Choroid plexus epithelial cell (primary cell): Measurements from ENCODE around the gene SLMAP.
A peak's percentile ranks its signal among the peaks of the same experiment; 100 is the strongest.

ENCODE experiments used
- DNase-seq: peaks from one replicate; pipeline ENCODE4 v3.0.0-alpha.2; 2010; ENCODE audit warnings: low read depth
- H3K4me3 ChIP-seq: 2 replicates; pipeline ENCODE4 v1.5.1; 2011; ENCODE audit warnings: low read depth, mild to moderate bottlenecking, control low read depth, low read length, moderate library complexity
- TF ChIP-seq, protein P1 (sequence below): conservative IDR thresholded peaks from 2 replicates; pipeline ENCODE4 v1.5.1; 2011; ENCODE audit warnings: low read depth, mild to moderate bottlenecking, control low read depth, inconsistent platforms, low read length, moderate library complexity

The SLMAP gene

DNA sequence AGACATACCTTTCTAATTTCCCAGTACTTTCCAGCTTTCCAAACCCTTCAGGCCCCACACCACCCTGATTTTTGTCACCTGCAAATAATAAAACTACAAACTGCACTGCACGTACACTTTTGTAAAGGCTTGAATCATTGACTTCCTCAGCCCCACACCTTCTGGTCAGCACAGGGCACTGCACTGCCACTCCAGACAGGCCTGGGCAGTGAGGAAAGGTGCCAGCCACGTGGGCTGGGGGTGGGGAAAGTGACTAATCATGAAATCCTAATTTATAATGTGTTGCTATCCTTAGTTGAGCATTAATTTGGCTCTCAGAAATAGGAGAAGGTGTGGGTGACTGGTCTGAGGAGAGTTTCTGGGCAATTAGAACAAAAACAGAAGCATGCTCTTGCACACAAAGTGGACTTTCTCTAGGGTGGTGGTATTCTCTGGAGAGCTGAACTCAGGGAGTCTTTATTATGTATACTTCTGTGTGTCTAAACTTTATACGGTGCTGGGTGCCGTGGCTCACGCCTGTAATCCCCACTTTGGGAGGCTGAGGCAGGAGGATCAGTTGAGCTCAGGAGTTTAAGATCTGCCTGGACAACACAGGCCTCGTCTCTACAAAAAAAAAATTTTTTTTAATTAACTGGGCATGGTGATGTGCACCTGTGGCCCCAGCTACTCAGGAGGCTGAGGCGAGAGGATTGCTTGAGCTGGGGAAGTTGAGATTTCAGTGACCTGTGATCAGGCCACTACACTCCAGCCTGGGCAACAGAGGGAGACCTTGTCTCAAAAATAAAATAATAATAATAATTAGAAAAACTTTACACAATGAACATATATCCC lies 193.9 kb downstream of the SLMAP start:
- no peak for DNase-seq
- TF ChIP-seq, protein P1, sequence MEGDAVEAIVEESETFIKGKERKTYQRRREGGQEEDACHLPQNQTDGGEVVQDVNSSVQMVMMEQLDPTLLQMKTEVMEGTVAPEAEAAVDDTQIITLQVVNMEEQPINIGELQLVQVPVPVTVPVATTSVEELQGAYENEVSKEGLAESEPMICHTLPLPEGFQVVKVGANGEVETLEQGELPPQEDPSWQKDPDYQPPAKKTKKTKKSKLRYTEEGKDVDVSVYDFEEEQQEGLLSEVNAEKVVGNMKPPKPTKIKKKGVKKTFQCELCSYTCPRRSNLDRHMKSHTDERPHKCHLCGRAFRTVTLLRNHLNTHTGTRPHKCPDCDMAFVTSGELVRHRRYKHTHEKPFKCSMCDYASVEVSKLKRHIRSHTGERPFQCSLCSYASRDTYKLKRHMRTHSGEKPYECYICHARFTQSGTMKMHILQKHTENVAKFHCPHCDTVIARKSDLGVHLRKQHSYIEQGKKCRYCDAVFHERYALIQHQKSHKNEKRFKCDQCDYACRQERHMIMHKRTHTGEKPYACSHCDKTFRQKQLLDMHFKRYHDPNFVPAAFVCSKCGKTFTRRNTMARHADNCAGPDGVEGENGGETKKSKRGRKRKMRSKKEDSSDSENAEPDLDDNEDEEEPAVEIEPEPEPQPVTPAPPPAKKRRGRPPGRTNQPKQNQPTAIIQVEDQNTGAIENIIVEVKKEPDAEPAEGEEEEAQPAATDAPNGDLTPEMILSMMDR = no peak
- no peak overlapping the region for H3K4me3 ChIP-seq

DNA sequence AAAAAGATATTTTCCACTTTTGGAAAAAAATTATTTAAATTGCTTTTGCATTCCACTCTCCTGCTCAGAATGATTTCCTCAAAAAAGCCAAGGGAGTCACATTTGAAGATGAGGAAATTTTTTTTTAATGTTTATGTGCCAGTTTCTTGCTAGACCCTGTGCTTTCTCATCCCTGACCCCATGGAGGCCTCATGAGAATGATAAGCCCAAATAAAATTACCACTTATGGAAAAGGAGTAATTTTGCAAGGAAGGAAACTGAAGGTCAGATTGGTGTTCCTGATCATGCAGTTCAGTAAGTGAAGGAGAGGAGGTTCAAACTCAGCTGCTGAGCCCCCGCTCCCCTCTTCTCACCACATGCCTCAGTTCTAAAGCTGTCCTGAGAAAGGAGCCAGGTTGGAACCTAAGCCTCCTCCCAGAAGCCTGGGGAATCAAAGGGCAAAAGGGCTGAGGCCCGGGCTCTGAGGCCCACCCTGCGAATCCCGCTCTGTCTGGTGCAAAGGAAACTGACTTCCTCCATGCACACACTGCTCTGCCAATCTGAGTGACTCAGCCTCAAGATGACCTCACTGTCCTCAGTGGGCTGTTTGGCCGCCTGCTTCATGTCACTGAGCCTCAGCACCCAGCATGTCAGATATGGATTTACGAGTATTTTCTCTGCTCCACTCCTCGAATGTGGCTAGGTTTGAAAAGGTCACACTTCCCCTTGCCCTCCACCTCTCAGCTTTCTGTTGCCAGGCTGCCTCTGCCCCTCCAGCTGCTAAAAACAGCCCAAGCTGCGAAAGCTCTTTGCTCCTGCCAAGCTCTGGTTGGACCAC lies 195.2 kb downstream of the SLMAP start:
- H3K4me3 ChIP-seq = no peak overlapping the region
- TF ChIP-seq, protein P1 = no peak
- DNase-seq = peak; percentile 78

DNA sequence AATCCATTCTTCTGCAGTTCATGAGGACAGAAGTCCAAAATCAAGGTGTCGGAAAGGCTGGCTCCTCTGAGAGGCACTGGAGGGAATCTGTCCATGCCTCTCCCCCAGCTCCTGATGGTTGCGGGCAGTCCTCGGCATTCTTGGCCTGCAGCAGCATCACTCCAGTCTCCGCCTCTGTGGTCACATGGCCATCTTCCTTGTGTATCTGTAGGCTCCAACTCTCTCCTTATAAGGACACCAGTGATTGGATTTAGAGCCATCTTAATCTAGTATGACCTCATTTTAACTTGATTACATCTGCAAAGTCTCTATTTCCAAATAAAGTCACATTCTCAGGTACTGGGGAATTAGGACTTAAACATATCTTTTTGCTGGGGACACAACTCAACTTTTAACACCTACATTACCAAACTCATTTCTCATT lies 196.1 kb downstream of the SLMAP start:
- TF ChIP-seq, protein P1 = no peak
- H3K4me3 ChIP-seq = no peak overlapping the region
- DNase-seq = peak; percentile 93

DNA sequence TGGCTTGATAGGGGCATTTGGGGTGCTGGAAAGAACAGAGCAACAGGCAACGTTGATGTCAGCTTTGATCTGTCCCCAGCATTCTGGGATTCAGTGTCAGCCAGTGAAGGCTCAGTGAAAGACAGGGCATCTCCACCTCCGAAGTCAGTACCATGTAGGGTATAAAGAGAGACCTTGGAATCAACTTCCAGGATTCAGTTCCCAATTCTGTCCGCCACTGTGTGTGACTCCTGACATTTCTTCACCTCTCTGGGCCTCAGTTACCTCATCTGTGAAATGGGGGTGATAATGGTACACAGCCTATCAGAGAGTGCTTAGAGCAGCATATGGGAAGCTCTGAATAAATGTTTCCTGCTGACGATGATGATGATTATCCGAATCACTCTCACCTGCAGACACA lies 196.5 kb downstream of the SLMAP start:
- no peak for DNase-seq
- TF ChIP-seq, protein P1 = no peak
- H3K4me3 ChIP-seq = no peak overlapping the region

DNA sequence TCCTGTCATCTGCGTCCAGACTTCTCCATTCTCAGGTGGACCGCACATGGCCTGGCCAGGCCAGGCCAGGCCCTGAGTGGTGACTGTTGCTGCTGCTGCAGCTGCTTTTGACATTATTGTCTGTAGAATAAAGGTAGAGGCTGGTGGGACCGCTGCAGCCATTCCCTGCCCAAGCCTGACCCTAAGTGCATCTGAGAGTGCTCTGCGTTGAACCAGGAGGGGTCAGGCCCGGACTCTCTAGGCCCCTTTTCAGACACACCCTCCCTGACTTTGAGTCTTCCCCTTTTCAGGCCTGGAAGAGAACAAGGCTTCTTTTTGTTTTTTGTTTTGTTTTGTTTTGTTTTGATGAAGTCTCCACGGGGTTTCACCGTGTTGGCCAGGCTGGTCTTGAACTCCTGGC lies 197.5 kb downstream of the SLMAP start:
- TF ChIP-seq, protein P1 = no peak
- no peak overlapping the region for H3K4me3 ChIP-seq
- DNase-seq = no peak

DNA sequence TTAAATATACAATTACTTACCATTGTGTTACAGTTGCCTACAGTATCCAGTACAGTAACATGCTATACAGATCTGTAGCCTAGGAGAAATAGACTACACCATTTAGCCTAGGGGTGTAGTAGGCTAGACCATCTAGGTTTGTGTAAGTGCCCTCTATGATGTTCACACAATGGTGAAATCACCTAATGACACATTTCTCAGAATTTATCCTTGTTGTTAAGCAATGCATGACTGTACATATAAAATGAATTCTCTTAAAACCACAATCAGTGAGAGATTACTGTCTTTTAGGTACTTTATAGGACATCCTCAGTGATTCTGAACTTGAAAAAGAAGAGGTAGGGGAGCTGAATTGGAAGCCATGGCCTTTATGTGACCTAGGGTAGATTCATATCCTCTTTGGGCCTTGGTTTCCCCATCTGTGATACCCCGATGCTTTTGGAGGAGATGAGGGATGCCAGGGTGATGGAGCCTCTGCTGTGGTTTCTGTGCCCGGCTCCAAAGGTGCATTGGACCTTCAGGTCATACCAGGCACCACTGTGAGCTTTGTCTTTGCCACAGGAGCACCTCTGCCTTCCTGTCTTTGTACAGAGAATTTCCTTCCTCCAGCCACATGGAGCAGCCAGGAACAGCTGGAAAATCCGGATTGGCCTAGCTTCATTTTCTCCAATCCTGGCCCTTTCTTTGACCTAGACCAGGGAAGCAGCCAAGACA lies 200.2 kb downstream of the SLMAP start:
- H3K4me3 ChIP-seq = no peak overlapping the region
- DNase-seq = peak; percentile 90
- TF ChIP-seq, protein P1 = no peak
